ENCODE data around the gene ELP5. TPM values are rescaled to one million over a fixed set of nuclear protein-coding genes. Genes with fewer than 3 reads are reported as not detected.
A peak's percentile ranks its signal among the peaks of the same experiment; 100 is the strongest.

Gene ELP5
- total RNA-seq, 2 experiments from 2014 or later = 58.1 to 62.3 TPM

DNA sequence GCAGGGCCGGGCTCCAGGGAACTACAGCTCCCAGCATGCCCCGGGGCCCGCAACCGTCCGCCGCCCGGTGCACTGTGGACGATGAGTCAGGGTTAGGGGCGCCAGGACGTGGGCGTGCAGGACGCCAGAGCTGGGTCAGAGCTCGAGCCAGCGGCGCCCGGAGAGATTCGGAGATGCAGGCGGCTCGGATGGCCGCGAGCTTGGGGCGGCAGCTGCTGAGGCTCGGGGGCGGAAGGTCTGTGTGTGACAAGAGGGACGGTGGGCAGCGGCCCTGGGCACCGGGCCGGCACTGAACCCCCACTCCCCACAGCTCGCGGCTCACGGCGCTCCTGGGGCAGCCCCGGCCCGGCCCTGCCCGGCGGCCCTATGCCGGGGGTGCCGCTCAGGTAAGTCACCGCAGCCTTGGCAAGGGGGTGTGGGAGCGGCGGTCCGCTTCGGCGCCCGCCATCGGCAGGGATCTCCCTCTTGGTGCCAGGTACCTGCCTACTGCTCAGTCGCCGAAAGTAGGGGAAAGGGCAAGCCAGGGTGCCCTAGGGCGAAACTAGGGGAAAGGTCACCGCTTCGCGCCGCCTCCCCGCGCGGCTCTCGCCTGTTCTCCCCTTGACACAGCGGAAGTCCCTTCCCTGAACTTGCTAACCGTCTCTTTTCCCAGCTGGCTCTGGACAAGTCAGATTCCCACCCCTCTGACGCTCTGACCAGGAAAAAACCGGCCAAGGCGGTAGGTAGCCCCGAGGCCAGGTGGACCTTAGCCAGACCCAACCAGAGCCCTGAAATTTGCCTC, 32.0 kb upstream of the ELP5 start, which contains the start of the genes ACADVL and DLG4:
ACADVL (plus strand) TSS at position 127 of the 781 bp plus-strand sequence; CDS start at position 174, 47 bp downstream.
DLG4 (minus strand) TSS at position 25 of the 781 bp plus-strand sequence.
- ATAC-seq (peak; percentile 73), DNase-seq (peak; percentile 94)
- no peaks in the 10 kb centered on the region for H3K27me3 Mint-ChIP-seq
- peaks cover 24% of the 10 kb centered on the region for H3K36me3 Mint-ChIP-seq (ENCODE audit: low read depth)
- H3K9me3 Mint-ChIP-seq (ENCODE audit: low read depth) = no peaks in the 10 kb centered on the region
- H3K27ac Mint-ChIP-seq = peak within 1 kb of the TSS; percentile 96
- peaks cover 47% of the 10 kb centered on the region for H3K4me1 Mint-ChIP-seq
- H3K4me3 Mint-ChIP-seq = peak within 1 kb of the TSS; percentile 89
- POLR2A ChIA-PET = interaction anchor here (0.6 to 1.6 kb wide), 6 partner anchors 14 to 186 kb away, joined by 3 to 7 read pairs (median 4); partner anchors contain the start of gene DVL2
- CTCF ChIA-PET = interaction anchor here (0.7 to 3.6 kb wide), 16 partner anchors 10 to 174 kb away, joined by 3 to 25 read pairs (median 4); partner anchors contain the start of genes CTDNEP1, DVL2 and GABARAP
- intact Hi-C loops (cut with DNase I, micrococcal nuclease) = loop anchor here (1.0 to 10.0 kb wide), 4 partner anchors 14 to 575 kb away; partner anchors contain the start of genes DVL2 (in 2 of the 2), ELP5 (in 1 of the 2), GABARAP (in 1 of the 2) and KIAA0753 (in 1 of the 2)

DNA sequence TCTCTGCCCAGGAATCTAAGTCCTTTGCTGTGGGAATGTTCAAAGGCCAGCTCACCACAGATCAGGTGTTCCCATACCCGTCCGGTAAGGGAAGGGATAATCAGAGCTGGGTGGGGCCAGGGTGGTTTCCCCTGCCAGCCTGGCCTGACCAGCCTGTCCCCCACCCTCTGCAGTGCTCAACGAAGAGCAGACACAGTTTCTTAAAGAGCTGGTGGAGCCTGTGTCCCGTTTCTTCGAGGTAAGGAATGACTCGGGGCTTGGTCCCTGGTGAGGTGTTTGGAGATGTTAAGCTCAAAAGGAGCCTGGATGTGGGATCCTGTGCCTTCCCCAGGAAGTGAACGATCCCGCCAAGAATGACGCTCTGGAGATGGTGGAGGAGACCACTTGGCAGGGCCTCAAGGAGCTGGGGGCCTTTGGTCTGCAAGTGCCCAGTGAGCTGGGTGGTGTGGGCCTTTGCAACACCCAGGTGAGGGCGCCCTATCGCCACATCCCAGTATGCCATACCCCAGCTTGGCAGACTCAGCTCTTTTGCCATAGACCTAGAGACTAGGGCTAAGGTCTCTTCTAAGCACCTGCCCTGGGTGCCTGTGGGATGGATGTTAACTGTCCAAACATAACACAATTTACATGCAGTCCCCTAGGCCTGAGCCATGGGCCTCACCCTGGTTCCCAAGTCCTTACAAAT, 31.3 kb upstream of the ELP5 start:
- Mint-ChIP-seq H3K4me1 (peaks cover 41% of the 10 kb centered on the region), H3K4me3 (peak overlapping the region; percentile 89), H3K27ac (peak overlapping the region; percentile 90), H3K27me3 (no peaks in the 10 kb centered on the region), H3K9me3 (ENCODE audit: low read depth) (no peaks in the 10 kb centered on the region), H3K36me3 (ENCODE audit: low read depth) (peaks cover 24% of the 10 kb centered on the region)
- CTCF ChIA-PET = interaction anchor here (0.7 to 3.6 kb wide), 16 partner anchors 10 to 175 kb away, joined by 3 to 25 read pairs (median 4); partner anchors contain the start of genes CTDNEP1, DVL2 and GABARAP
- POLR2A ChIA-PET = interaction anchor here (0.6 to 1.6 kb wide), 5 partner anchors 13 to 175 kb away, joined by 3 to 6 read pairs (median 3); partner anchors contain the start of gene DVL2
- peak; percentile 62 for ATAC-seq
- intact Hi-C loops (cut with DNase I, micrococcal nuclease) = loop anchor here in 1 of 2 experiments (1.0 kb wide), 1 partner anchor 76 kb away; no protein-coding TSS in a partner anchor
- DNase-seq = peak; percentile 84

DNA sequence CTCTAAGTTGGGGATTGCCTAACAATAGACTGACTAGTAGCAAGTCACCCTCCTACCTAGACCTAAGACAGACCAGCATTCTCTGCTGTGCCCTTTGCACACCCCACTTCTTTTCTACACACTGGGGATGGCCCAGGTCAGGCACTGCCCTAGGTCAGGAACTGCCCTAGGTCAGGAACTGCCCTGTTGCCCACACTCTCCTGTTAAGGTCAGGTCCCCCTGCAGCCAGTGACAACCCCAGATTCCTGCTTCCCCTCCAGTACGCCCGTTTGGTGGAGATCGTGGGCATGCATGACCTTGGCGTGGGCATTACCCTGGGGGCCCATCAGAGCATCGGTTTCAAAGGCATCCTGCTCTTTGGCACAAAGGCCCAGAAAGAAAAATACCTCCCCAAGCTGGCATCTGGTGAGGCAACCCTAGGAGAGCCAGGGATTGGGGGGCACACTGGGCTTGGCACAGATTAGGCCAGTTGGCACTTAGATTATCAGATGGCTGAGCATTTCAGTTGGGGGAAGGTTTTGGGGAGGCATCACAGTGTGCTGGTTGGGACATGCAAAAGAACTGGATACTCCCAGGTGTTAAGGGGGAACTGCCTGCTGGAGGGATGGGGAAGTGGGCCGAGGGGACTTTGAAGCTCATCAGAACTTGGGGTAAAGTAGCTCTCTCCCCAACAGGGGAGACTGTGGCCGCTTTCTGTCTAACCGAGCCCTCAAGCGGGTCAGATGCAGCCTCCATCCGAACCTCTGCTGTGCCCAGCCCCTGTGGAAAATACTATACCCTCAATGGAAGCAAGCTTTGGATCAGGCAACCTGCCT, 30.5 kb upstream of the ELP5 start:
- ATAC-seq (no peak), DNase-seq (no peak)
- peaks cover 27% of the 10 kb centered on the region for H3K36me3 Mint-ChIP-seq (ENCODE audit: low read depth)
- no peaks in the 10 kb centered on the region for H3K9me3 Mint-ChIP-seq (ENCODE audit: low read depth)
- no peaks in the 10 kb centered on the region for H3K27me3 Mint-ChIP-seq
- H3K4me1 Mint-ChIP-seq = peaks cover 33% of the 10 kb centered on the region
- peak overlapping the region; percentile 89 for H3K4me3 Mint-ChIP-seq
- no peak overlapping the region for H3K27ac Mint-ChIP-seq
- CTCF ChIA-PET = interaction anchor here (0.6 to 3.6 kb wide), 13 partner anchors 9 to 1689 kb away, joined by 3 to 25 read pairs (median 4); partner anchors contain the start of genes DVL2 and GABARAP
- intact Hi-C loops (cut with DNase I, micrococcal nuclease) = loop anchor here in 1 of 2 experiments (1.0 kb wide), 1 partner anchor 75 kb away; no protein-coding TSS in a partner anchor
- POLR2A ChIA-PET = interaction anchor here (0.6 to 0.9 kb wide), 3 partner anchors 13 to 63 kb away, joined by 3 to 4 read pairs (median 3); partner anchors contain the start of gene DVL2

DNA sequence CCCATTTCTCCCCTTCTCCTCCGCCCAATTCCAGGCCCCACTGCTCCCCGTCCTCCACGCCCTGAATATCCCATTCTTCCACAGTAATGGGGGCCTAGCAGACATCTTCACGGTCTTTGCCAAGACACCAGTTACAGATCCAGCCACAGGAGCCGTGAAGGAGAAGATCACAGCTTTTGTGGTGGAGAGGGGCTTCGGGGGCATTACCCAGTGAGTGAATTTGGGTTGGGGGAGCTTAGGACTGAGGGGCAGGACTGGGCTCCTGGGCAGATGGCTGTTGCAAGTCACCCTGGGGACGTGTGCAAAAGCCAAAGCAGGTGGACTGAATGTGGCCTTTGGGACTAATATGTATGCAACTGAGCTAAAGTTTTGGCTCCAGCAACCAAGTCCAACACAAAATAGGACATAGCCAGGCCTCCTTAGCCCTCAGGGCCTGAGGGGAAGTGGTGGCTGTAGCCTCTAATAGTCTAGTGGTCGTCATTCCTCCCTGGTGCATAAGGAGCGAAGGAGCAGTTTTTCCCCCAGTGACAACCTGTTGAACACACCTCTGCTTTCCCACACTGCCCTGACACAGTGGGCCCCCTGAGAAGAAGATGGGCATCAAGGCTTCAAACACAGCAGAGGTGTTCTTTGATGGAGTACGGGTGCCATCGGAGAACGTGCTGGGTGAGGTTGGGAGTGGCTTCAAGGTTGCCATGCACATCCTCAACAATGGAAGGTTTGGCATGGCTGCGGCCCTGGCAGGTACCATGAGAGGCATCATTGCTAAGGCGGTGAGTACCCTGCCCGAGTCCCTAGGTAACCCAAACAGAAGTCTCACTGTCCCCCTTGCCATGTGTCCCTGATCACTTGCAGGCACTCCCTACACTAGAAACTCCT, 29.7 kb upstream of the ELP5 start:
- DNase-seq (no peak), ATAC-seq (no peak)
- intact Hi-C loops (cut with DNase I, micrococcal nuclease) = no loop called here
- H3K4me3 Mint-ChIP-seq = no peak overlapping the region
- peaks cover 27% of the 10 kb centered on the region for H3K36me3 Mint-ChIP-seq (ENCODE audit: low read depth)
- no peaks in the 10 kb centered on the region for H3K9me3 Mint-ChIP-seq (ENCODE audit: low read depth)
- H3K4me1 Mint-ChIP-seq = peaks cover 29% of the 10 kb centered on the region
- ChIA-PET CTCF (interaction anchor here (0.6 to 3.6 kb wide), 5 partner anchors 12 to 1688 kb away, joined by 3 to 25 read pairs (median 4); partner anchors contain the start of gene DVL2), POLR2A (interaction anchor here (0.6 kb wide), 1 partner anchor 1761 kb away, joined by 5 read pairs; no protein-coding TSS in a partner anchor)
- H3K27me3 Mint-ChIP-seq = no peaks in the 10 kb centered on the region
- no peak overlapping the region for H3K27ac Mint-ChIP-seq

DNA sequence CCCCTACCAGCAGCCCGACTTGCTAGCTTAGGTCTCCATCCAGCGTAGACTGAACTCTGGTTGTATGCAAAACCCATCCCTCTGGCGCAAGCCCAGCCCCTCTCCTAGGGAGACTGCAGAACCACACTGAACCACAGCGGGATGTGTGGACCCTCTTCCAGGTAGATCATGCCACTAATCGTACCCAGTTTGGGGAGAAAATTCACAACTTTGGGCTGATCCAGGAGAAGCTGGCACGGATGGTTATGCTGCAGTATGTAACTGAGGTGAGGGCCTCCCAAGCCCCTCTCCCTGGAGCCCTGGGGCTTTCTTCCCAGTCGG, 29.1 kb upstream of the ELP5 start:
- ChIA-PET POLR2A (no interaction called here), CTCF (interaction anchor here (3.6 kb wide), 1 partner anchor 11 kb away, joined by 25 read pairs; the partner anchor contains the start of gene DVL2)
- no peaks in the 10 kb centered on the region for H3K9me3 Mint-ChIP-seq (ENCODE audit: low read depth)
- no peak for ATAC-seq
- peaks cover 26% of the 10 kb centered on the region for H3K4me1 Mint-ChIP-seq
- no peak for DNase-seq
- H3K36me3 Mint-ChIP-seq (ENCODE audit: low read depth) = peaks cover 28% of the 10 kb centered on the region
- H3K27me3 Mint-ChIP-seq = no peaks in the 10 kb centered on the region
- no peak overlapping the region for H3K4me3 Mint-ChIP-seq
- no peak overlapping the region for H3K27ac Mint-ChIP-seq
- intact Hi-C loops (cut with DNase I, micrococcal nuclease) = no loop called here

DNA sequence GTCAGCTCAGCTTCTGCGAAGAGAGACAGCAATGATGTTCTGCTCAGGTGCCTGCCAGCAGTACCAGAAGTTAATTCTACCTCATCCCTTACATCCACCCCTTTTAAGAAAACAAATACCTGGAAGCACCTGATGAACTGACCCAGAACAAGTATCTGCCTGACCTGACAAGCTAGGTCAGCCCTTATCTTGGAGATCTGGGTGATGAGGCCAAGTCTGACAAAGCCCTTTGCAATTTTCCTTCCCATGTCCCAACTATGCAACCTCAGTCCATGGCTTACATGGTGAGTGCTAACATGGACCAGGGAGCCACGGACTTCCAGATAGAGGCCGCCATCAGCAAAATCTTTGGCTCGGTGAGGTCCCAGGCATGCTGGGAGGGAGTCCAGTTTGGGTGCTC, 28.6 kb upstream of the ELP5 start:
- ATAC-seq (no peak), DNase-seq (no peak)
- H3K4me1 Mint-ChIP-seq = peaks cover 25% of the 10 kb centered on the region
- ChIA-PET CTCF (interaction anchor here (0.5 kb wide), 1 partner anchor 28 kb away, joined by 3 read pairs; no protein-coding TSS in a partner anchor), POLR2A (no interaction called here)
- no peaks in the 10 kb centered on the region for H3K27me3 Mint-ChIP-seq
- intact Hi-C loops (cut with DNase I, micrococcal nuclease) = no loop called here
- no peaks in the 10 kb centered on the region for H3K9me3 Mint-ChIP-seq (ENCODE audit: low read depth)
- no peak overlapping the region for H3K27ac Mint-ChIP-seq
- H3K36me3 Mint-ChIP-seq (ENCODE audit: low read depth) = peaks cover 32% of the 10 kb centered on the region
- H3K4me3 Mint-ChIP-seq = no peak overlapping the region

DNA sequence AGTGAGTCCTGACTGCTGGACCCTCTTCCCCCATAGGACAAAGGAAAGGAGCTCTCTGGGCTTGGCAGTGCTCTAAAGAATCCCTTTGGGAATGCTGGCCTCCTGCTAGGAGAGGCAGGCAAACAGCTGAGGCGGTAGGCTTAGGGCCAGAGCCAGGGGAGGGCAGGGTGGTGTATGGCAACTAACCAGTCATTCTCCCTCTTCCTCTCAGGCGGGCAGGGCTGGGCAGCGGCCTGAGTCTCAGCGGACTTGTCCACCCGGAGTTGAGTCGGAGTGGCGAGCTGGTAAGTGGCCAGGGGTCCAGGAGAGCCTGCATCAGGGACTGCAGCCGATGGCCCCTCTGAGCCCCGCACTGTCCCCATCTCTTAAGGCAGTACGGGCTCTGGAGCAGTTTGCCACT, 27.9 kb upstream of the ELP5 start:
- intact Hi-C loops (cut with DNase I, micrococcal nuclease) = no loop called here
- H3K27ac Mint-ChIP-seq = no peak overlapping the region
- no peaks in the 10 kb centered on the region for H3K27me3 Mint-ChIP-seq
- H3K36me3 Mint-ChIP-seq (ENCODE audit: low read depth) = peaks cover 37% of the 10 kb centered on the region
- ChIA-PET CTCF (interaction anchor here (0.6 kb wide), 1 partner anchor 10 kb away, joined by 3 read pairs; no protein-coding TSS in a partner anchor), POLR2A (no interaction called here)
- DNase-seq (no peak), ATAC-seq (no peak)
- H3K9me3 Mint-ChIP-seq (ENCODE audit: low read depth) = no peaks in the 10 kb centered on the region
- no peak overlapping the region for H3K4me3 Mint-ChIP-seq
- H3K4me1 Mint-ChIP-seq = peaks cover 18% of the 10 kb centered on the region

DNA sequence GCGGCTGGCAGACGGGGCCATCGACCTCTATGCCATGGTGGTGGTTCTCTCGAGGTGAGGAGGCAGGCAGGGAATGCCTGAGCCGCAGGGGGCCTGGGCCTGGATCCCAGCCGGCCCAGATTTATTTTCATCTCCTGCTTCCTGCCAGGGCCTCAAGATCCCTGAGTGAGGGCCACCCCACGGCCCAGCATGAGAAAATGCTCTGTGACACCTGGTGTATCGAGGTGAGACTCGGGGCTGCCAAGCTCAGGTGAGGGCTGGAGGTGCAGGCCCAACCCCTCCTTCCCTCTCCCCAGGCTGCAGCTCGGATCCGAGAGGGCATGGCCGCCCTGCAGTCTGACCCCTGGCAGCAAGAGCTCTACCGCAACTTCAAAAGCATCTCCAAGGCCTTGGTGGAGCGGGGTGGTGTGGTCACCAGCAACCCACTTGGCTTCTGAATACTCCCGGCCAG, 27.3 kb upstream of the ELP5 start:
- intact Hi-C loops (cut with DNase I, micrococcal nuclease) = no loop called here
- Mint-ChIP-seq H3K9me3 (ENCODE audit: low read depth) (no peaks in the 10 kb centered on the region), H3K27me3 (no peaks in the 10 kb centered on the region), H3K36me3 (ENCODE audit: low read depth) (peaks cover 42% of the 10 kb centered on the region), H3K27ac (no peak overlapping the region), H3K4me1 (peaks cover 14% of the 10 kb centered on the region), H3K4me3 (no peak overlapping the region)
- DNase-seq = no peak
- ChIA-PET CTCF (interaction anchor here (0.6 kb wide), 1 partner anchor 10 kb away, joined by 3 read pairs; no protein-coding TSS in a partner anchor), POLR2A (no interaction called here)
- ATAC-seq = no peak

DNA sequence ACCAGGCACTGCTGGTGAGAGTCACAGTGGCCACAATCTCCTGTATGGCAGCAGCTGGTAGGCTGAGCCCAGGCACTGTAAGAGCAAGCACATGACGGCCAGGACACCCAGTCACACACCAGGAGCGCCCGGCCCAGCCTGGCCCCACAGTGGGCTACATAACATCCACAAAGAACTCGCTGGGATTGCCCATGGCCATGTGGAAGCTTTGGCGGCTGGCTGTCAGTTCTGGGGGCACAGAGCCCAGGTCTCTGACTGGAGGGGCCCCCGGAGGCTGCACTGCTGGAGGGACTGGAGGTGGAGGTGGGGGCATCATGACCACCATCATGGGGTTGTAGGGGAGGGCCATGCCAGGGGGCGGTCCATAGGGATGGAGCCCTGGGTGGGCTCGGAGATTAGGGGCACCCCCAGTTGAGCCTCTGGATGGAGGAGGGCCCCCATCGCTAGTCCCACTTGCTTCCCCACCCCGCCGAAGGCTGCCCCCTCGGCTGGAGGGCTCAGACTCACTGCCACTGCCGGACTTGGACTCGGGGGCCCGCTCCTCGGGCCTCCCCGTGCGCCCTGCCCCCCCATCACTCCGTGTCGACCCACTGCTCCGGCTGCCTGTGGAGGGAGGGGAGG, 26.2 kb upstream of the ELP5 start:
- Mint-ChIP-seq H3K4me3 (no peak overlapping the region), H3K27me3 (no peaks in the 10 kb centered on the region), H3K27ac (no peak overlapping the region), H3K9me3 (ENCODE audit: low read depth) (no peaks in the 10 kb centered on the region), H3K4me1 (peaks cover 8% of the 10 kb centered on the region), H3K36me3 (ENCODE audit: low read depth) (peaks cover 41% of the 10 kb centered on the region)
- intact Hi-C loops (cut with DNase I, micrococcal nuclease) = no loop called here
- CTCF ChIA-PET = no interaction called here
- no peak for DNase-seq
- no peak for ATAC-seq
- POLR2A ChIA-PET = no interaction called here

Data from activated CD4-positive, alpha-beta T cell treated with anti-CD3 and anti-CD28 coated beads for 36 hours (primary cell).